Activated CD8-positive, alpha-beta memory T cell treated with anti-CD3 and anti-CD28 coated beads for 1 hour (primary cell): ENCODE data around the gene ABCA2.
"Not testable (repeated sequence)": the region's sequence is repeated elsewhere in the genome, so short reads cannot be mapped to it uniquely, and the experiment has no call there.

Experiments
- DNase-seq, 2 donors: peaks; one replicate each; pipeline ENCODE4 v3.0.0-alpha.2; 2020; ENCODE audit warnings: low read depth in 1 of 2; ENCODE audit errors: extremely low read depth in 1 of 2

Gene ABCA2

GRCh38 chr9:137063311-137064026 is 35.4 kb upstream of the ABCA2 start:
- no peak for DNase-seq

GRCh38 chr9:137062798-137063197 is 34.8 kb upstream of the ABCA2 start:
- not testable (repeated sequence) for DNase-seq

- DNase-seq, result no peak
Observed at GRCh38 chr9:137062384-137062783, 34.3 kb upstream of the ABCA2 start.

- DNase-seq, result no peak
Observed at GRCh38 chr9:137058521-137059234, 30.6 kb upstream of the ABCA2 start.

GRCh38 chr9:137057545-137057944 is 29.5 kb upstream of the ABCA2 start:
- DNase-seq, result no peak

- DNase-seq, result no peak
Observed at GRCh38 chr9:137056739-137057415, 28.8 kb upstream of the ABCA2 start.

GRCh38 chr9:137055385-137056364 is 27.6 kb upstream of the ABCA2 start:
- DNase-seq, result no peak

GRCh38 chr9:137054932-137055384 is 26.9 kb upstream of the ABCA2 start:
- no peak for DNase-seq

- no peak for DNase-seq
Observed at GRCh38 chr9:137053944-137054931, 26.2 kb upstream of the ABCA2 start, which contains the start of gene ENTPD2. ENTPD2 (minus strand) TSS chr9:137054061; CDS start chr9:137053997, 64 bp downstream.

GRCh38 chr9:137052998-137053943 is 25.2 kb upstream of the ABCA2 start:
- DNase-seq, result no peak

- DNase-seq, result no peak
Observed at GRCh38 chr9:137052293-137052692, 24.3 kb upstream of the ABCA2 start.

GRCh38 chr9:137051145-137051724 is 23.2 kb upstream of the ABCA2 start:
- DNase-seq, result no peak

GRCh38 chr9:137050570-137050969 is 22.5 kb upstream of the ABCA2 start:
- DNase-seq, result no peak

- DNase-seq, result peak in 1 of 2 donors; percentile 40
Observed at GRCh38 chr9:137049544-137050449, 21.8 kb upstream of the ABCA2 start.

- no peak for DNase-seq
Observed at GRCh38 chr9:137048655-137049543, 20.9 kb upstream of the ABCA2 start.
